ENCODE measurements around the gene NAPEPLD. TPM values are rescaled to one million over a fixed set of nuclear protein-coding genes. Genes with fewer than 3 reads are reported as not detected.

NAPEPLD gene
- total RNA-seq, 1 experiment from 2014 or later, result 14.8 TPM

DNA sequence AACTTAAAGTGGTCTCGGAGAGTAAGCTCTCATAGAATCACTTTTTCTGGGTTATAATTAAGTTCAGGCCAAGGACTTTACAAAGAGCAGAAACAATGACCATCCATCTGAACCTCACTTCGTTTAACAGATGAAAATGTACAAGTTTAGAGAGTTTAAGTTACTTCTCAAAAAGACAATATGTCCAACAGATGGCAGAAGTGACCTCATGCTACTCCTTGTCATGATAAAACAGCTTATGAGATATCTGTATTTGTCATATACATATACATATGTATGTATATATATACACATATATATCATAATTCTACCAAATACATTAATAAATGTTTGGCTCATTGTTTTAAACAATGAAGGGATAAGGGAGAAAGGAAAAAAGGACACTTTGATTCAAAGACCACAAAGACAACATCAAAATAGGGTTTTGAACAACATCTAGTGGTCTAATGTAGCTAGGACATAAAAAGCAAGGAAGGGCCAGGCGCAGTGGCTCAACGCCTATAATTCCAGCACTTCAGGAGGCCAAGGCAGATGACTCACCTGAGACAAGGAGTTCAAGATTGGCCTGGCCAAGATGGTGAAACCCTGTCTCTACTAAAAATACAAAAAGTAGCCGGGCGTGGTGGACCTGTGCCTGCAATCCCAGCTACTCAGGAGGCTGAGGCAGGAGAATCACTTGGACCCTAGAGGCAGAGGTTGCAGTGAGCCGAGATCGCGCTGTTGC lies 17.8 kb downstream of the NAPEPLD start:
- Histone ChIP-seq H3K27ac (ENCODE audit: low read depth, low read length, poor library complexity, severe bottlenecking) (no peak overlapping the region), H3K27me3 (replicated peaks; ENCODE audit: insufficient read depth, low read depth, low read length, poor library complexity) (no peaks in the 10 kb centered on the region), H3K36me3 (ENCODE audit: insufficient read depth, low read length, poor library complexity, severe bottlenecking) (no peaks in the 10 kb centered on the region), H3K9me3 (ENCODE audit: low read depth, low read length, poor library complexity, severe bottlenecking) (no peaks in the 10 kb centered on the region), H3K4me1 (ENCODE audit: insufficient read depth, low read length, poor library complexity, severe bottlenecking) (peaks cover 10% of the 10 kb centered on the region), H3K4me3 (ENCODE audit: low read depth, low read length, poor library complexity, severe bottlenecking) (no peak overlapping the region)
- ChIA-PET POLR2A (ENCODE audit: low non-redundant PET) (no interaction called here), CTCF (no interaction called here)
- intact Hi-C loops (cut with micrococcal nuclease; ENCODE audit: unreplicated experiment), result no loop called here
- no peak for DNase-seq (ENCODE audit: low spot score)
- TF ChIP-seq, protein P1, sequence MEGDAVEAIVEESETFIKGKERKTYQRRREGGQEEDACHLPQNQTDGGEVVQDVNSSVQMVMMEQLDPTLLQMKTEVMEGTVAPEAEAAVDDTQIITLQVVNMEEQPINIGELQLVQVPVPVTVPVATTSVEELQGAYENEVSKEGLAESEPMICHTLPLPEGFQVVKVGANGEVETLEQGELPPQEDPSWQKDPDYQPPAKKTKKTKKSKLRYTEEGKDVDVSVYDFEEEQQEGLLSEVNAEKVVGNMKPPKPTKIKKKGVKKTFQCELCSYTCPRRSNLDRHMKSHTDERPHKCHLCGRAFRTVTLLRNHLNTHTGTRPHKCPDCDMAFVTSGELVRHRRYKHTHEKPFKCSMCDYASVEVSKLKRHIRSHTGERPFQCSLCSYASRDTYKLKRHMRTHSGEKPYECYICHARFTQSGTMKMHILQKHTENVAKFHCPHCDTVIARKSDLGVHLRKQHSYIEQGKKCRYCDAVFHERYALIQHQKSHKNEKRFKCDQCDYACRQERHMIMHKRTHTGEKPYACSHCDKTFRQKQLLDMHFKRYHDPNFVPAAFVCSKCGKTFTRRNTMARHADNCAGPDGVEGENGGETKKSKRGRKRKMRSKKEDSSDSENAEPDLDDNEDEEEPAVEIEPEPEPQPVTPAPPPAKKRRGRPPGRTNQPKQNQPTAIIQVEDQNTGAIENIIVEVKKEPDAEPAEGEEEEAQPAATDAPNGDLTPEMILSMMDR (conservative IDR thresholded peaks at IDR 0.05; ENCODE audit: low read depth, low read length), result no peak
- no peak for TF ChIP-seq EZH2 (IDR thresholded peaks at IDR 0.05; ENCODE audit: borderline replicate concordance, low read depth, low read length, poor library complexity, severe bottlenecking)
- BruUV-seq (replicated peaks), result no TSS peak

DNA sequence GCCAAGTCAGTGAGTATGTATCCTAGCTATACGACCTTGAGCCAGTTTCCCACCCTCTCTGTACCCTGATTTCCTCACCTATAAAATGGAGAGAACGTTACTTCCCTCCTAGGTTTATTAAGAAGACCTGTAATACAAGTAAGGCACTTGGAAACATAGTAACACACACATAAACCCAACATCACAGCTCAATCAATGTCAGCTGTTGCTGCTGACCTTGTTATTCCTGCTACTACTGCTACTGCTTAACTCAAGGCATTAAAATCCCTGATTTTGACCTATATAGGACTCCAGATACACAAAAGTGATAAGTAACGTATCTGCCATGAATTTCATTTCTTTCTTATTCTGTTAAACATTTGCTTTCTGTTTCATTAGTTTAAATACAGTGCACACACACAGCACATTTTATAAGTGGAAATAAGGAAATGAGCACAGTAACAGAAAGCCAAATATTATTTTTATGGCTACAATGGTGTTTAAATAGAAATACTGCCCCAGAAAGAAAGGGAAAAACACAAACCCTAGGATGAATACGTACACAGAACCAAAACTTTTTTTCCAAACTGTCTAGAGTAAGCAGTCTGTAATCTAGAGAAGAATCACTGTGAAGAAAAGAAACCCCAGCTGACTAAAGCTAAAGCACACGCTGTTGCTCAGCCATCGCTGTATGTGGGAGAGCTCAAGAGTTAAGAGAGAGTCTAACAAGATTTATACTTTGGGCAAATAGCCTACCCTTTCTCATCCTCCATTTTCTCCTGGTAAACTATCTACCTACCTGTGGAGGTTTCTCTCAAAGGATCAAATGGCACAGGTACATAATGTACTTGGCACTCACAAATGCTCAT lies 19.0 kb downstream of the NAPEPLD start:
- ChIA-PET CTCF (no interaction called here), POLR2A (ENCODE audit: low non-redundant PET) (no interaction called here)
- Histone ChIP-seq H3K9me3 (ENCODE audit: low read depth, low read length, poor library complexity, severe bottlenecking) (no peaks in the 10 kb centered on the region), H3K27me3 (replicated peaks; ENCODE audit: insufficient read depth, low read depth, low read length, poor library complexity) (no peaks in the 10 kb centered on the region), H3K36me3 (ENCODE audit: insufficient read depth, low read length, poor library complexity, severe bottlenecking) (no peaks in the 10 kb centered on the region), H3K27ac (ENCODE audit: low read depth, low read length, poor library complexity, severe bottlenecking) (no peak overlapping the region), H3K4me1 (ENCODE audit: insufficient read depth, low read length, poor library complexity, severe bottlenecking) (peaks cover 4% of the 10 kb centered on the region), H3K4me3 (ENCODE audit: low read depth, low read length, poor library complexity, severe bottlenecking) (no peak overlapping the region)
- TF ChIP-seq, protein P1 (conservative IDR thresholded peaks at IDR 0.05; ENCODE audit: low read depth, low read length), result no peak
- TF ChIP-seq EZH2 (IDR thresholded peaks at IDR 0.05; ENCODE audit: borderline replicate concordance, low read depth, low read length, poor library complexity, severe bottlenecking), result no peak
- no TSS peak for BruUV-seq (replicated peaks)
- intact Hi-C loops (cut with micrococcal nuclease; ENCODE audit: unreplicated experiment), result no loop called here
- DNase-seq (ENCODE audit: low spot score), result no peak

DNA sequence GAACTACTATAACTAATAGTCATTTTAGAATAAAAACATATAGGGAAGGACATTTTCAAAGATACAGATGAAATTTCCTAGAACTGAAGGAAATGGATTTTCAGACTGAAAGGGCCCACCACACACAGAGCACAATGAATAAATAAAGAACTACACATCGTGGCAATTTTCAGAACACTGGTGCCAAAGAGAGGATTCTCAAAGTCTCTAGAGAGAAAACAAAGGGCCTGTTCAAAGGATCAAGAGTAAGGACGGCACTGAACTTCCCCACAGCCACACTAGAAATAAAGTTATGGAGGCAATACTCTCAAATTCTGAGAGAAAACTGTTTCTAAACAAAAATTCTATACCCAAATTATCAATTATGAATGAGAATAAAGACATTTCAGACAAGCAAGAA lies 21.9 kb downstream of the NAPEPLD start:
- no peaks in the 10 kb centered on the region for H3K4me1 ChIP-seq (ENCODE audit: insufficient read depth, low read length, poor library complexity, severe bottlenecking)
- H3K9me3 ChIP-seq (ENCODE audit: low read depth, low read length, poor library complexity, severe bottlenecking), result no peaks in the 10 kb centered on the region
- CTCF ChIA-PET, result no interaction called here
- H3K4me3 ChIP-seq (ENCODE audit: low read depth, low read length, poor library complexity, severe bottlenecking), result no peak overlapping the region
- intact Hi-C loops (cut with micrococcal nuclease; ENCODE audit: unreplicated experiment), result no loop called here
- no peak for DNase-seq (ENCODE audit: low spot score)
- POLR2A ChIA-PET (ENCODE audit: low non-redundant PET), result no interaction called here
- H3K27me3 ChIP-seq (replicated peaks; ENCODE audit: insufficient read depth, low read depth, low read length, poor library complexity), result no peaks in the 10 kb centered on the region
- no peaks in the 10 kb centered on the region for H3K36me3 ChIP-seq (ENCODE audit: insufficient read depth, low read length, poor library complexity, severe bottlenecking)
- H3K27ac ChIP-seq (ENCODE audit: low read depth, low read length, poor library complexity, severe bottlenecking), result no peak overlapping the region
- BruUV-seq (replicated peaks), result no TSS peak
- TF ChIP-seq, protein P1 (conservative IDR thresholded peaks at IDR 0.05; ENCODE audit: low read depth, low read length), result no peak
- no peak for TF ChIP-seq EZH2 (IDR thresholded peaks at IDR 0.05; ENCODE audit: borderline replicate concordance, low read depth, low read length, poor library complexity, severe bottlenecking)
